Body of pancreas (tissue), 4 donors: Measurements from ENCODE around the gene LRRIQ1. TPM values are rescaled to one million over a fixed set of nuclear protein-coding genes. Genes with fewer than 3 reads are reported as not detected.

Experiments
- ATAC-seq: fragments of 150-250 bp; one replicate; pipeline ENCODE4 v1.9.1; 2016
- DNase-seq, 4 donors: peaks; one replicate each; pipeline ENCODE4 v3.0.0-alpha.2; 2019
- H3K27ac ChIP-seq, 4 donors: fragments of 200-600 bp; sonication (generic); 1 replicate in 3 of 4; 2 replicates in 1 of 4; pipeline versions ENCODE4 v1.5.1 to v1.6.1; 2016 to 2019; ENCODE audit warnings: mild to moderate bottlenecking in 1 of 4, mixed read lengths in 1 of 4, moderate library complexity in 1 of 4
- H3K27me3 ChIP-seq, 2 donors: fragments of 200-600 bp; sonication (generic); one replicate each; pipeline ENCODE4 v1.6.0; 2016; ENCODE audit warnings: mild to moderate bottlenecking in 1 of 2
- H3K36me3 ChIP-seq, 2 donors: fragments of 200-600 bp; sonication (generic); replicated peaks in 1 of 2; 2 replicates each; pipeline ENCODE4 v1.5.1; 2016; ENCODE audit warnings: low read depth in 2 of 2; ENCODE audit not compliant: insufficient read depth in 1 of 2
- H3K4me1 ChIP-seq: fragments of 200-600 bp; sonication (generic); one replicate; pipeline ENCODE4 v1.6.0; 2016
- H3K4me3 ChIP-seq, 2 donors: fragments of 200-600 bp; sonication (generic); 1 replicate in 1 of 2; 2 replicates in 1 of 2; pipeline ENCODE4 v1.5.1; 2016 to 2019
- H3K9me3 ChIP-seq, 3 donors: fragments of 200-600 bp; sonication (generic); 1 replicate in 2 of 3; 2 replicates in 1 of 3; pipeline ENCODE4 v1.5.1; 2016
- POLR2A ChIP-seq, 3 donors: fragments of 450-650 bp; IDR thresholded peaks; one replicate each; pipeline ENCODE4 v1.6.1; 2016; ENCODE audit warnings: antibody characterized with exemption in 3 of 3, mild to moderate bottlenecking in 2 of 3
- WGBS, 2 donors: methylation state at CpG; one replicate each; pipeline ENCODE4 v1.1.5; 2017; 5-methylcytosine and 5-hydroxymethylcytosine counted together
- intact Hi-C: fragments of 100-400 bp; cut with DNase I; formaldehyde crosslinking; loops from one replicate; pipeline ENCODE4 v1.15.1; 2023
- total RNA-seq, 2 donors: library from RNA; depleted of rRNA; stranded (reverse); fragments of >200 nt; gene quantifications; one replicate each; pipeline ENCODE4 v1.1.0, GENCODE V29; 2016
- TF ChIP-seq, protein P1 (sequence below), 7 experiments: fragments of 450-650 bp in 4 of 7; fragments of 200-600 bp in 3 of 7; sonication (generic) in 3 of 7; IDR thresholded peaks; one replicate each; pipeline ENCODE4 v1.5.1; 2016 to 2019; ENCODE audit warnings: antibody characterized with exemption in 7 of 7

LRRIQ1 gene
- total RNA-seq, 2 donors from 2014 or later = 1.0 to 3.6 TPM

DNA sequence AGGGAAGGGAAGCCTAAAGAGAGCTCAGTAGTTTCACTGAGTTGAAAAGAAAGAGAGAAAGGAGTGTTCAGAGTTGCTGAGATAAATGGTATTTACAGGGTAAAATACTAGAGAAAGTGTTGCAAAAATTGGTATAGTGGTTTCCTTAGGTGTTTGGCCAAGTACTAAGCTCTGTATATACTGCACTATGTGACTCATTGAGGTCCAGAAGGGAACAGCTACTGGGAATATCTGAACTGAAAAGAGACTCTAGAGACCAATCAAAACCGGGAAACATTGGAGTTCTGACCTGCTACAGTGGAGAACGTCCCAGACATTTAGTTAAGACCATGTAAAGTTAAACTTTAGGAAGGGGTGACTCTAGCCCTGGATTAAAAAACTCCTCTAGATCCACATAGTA is 201.2 kb downstream of the LRRIQ1 start:
- Histone ChIP-seq H3K4me3 (no peak overlapping the region), H3K27ac (no peak overlapping the region), H3K9me3 (no peaks in the 10 kb centered on the region), H3K4me1 (no peaks in the 10 kb centered on the region), H3K36me3 (no peaks in the 10 kb centered on the region), H3K27me3 (no peaks in the 10 kb centered on the region)
- ATAC-seq (no peak), DNase-seq (no peak)
- intact Hi-C loops = no loop called here
- 44 to 56% methylated on average over 2 of the region's 2 CpGs for WGBS, 2 donors
- TF ChIP-seq, protein P1, sequence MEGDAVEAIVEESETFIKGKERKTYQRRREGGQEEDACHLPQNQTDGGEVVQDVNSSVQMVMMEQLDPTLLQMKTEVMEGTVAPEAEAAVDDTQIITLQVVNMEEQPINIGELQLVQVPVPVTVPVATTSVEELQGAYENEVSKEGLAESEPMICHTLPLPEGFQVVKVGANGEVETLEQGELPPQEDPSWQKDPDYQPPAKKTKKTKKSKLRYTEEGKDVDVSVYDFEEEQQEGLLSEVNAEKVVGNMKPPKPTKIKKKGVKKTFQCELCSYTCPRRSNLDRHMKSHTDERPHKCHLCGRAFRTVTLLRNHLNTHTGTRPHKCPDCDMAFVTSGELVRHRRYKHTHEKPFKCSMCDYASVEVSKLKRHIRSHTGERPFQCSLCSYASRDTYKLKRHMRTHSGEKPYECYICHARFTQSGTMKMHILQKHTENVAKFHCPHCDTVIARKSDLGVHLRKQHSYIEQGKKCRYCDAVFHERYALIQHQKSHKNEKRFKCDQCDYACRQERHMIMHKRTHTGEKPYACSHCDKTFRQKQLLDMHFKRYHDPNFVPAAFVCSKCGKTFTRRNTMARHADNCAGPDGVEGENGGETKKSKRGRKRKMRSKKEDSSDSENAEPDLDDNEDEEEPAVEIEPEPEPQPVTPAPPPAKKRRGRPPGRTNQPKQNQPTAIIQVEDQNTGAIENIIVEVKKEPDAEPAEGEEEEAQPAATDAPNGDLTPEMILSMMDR (IDR thresholded peaks at IDR 0.05) = no peak
- no peak for TF ChIP-seq POLR2A (IDR thresholded peaks at IDR 0.05)

DNA sequence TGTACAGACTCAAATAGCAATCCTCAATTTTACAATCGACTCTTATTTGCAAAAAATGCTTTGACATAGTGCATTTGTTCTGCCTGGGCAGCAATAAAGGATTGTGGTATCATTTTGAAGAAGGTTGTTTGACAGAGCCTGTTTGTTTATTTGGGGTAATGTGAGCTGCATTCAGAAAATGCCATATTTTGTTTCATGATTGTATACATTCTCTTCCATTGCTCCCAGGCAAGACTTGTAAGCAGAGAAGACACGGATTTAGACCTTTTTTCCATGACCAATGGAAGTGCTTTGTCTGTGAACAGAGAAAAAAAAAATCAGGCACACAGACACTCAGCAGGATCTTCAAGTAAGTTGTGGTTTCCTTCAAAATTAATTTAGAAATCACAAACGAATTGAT is 208.4 kb downstream of the LRRIQ1 start:
- H3K4me1 ChIP-seq = no peaks in the 10 kb centered on the region
- WGBS, 2 donors = 41 to 43% methylated on average over 3 of the region's 3 CpGs
- H3K27ac ChIP-seq = no peak overlapping the region
- H3K4me3 ChIP-seq = no peak overlapping the region
- no peaks in the 10 kb centered on the region for H3K9me3 ChIP-seq
- TF ChIP-seq, protein P1 (IDR thresholded peaks at IDR 0.05) = no peak
- no peak for TF ChIP-seq POLR2A (IDR thresholded peaks at IDR 0.05)
- DNase-seq (no peak), ATAC-seq (no peak)
- no peaks in the 10 kb centered on the region for H3K36me3 ChIP-seq
- intact Hi-C loops = no loop called here
- H3K27me3 ChIP-seq = no peaks in the 10 kb centered on the region

DNA sequence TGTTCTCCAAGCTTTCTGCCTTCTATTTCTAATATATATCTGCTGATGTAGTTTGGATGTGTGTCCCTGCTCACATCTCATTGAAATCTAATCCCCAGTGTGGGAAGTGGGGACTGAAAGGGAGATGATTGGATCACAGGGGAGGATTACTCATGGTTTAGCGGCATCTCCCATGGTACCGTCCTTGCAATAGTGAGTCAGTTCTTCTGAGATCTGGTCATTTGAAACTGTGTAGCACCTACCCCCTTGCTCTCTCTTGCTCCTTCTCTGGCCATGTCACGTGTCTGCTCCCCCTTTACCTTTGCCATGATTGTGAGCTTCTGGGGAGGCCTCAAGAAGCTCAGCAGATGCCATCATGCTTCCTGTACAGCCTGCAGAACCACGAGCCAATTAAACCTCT is 217.7 kb downstream of the LRRIQ1 start:
- H3K4me3 ChIP-seq = no peak overlapping the region
- no peak overlapping the region for H3K27ac ChIP-seq
- H3K9me3 ChIP-seq = no peaks in the 10 kb centered on the region
- ATAC-seq (no peak), DNase-seq (no peak)
- TF ChIP-seq, protein P1 (IDR thresholded peaks at IDR 0.05) = no peak
- TF ChIP-seq POLR2A (IDR thresholded peaks at IDR 0.05) = no peak
- no peaks in the 10 kb centered on the region for H3K4me1 ChIP-seq
- H3K27me3 ChIP-seq = no peaks in the 10 kb centered on the region
- WGBS, 2 donors = 45 to 56% methylated on average over 4 of the region's 4 CpGs
- H3K36me3 ChIP-seq = no peaks in the 10 kb centered on the region
- intact Hi-C loops = no loop called here

DNA sequence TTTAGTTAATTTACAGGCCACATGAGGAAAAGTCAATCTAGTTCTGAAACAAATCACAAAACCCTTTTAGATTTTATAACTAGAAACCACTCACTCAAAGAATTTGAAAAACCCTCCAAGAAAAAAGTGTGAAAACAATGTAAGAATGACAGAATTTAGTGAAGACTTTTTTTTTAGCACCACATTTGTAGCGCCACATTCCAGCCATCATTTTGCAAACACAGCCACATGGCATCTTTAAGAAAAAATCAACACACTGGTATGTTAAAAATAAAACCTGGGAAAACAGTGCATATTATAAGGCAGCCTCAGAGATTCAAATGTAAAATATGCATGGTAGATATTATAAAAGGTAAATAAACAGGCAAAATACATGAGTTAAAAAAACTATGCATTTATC is 221.5 kb downstream of the LRRIQ1 start:
- TF ChIP-seq, protein P1 (IDR thresholded peaks at IDR 0.05) = no peak
- no peak for TF ChIP-seq POLR2A (IDR thresholded peaks at IDR 0.05)
- H3K36me3 ChIP-seq = no peaks in the 10 kb centered on the region
- ATAC-seq (no peak), DNase-seq (no peak)
- intact Hi-C loops = no loop called here
- no peak overlapping the region for H3K27ac ChIP-seq
- 94 to 95% methylated on average over 1 of the region's 1 CpG for WGBS, 2 donors
- H3K4me1 ChIP-seq = no peaks in the 10 kb centered on the region
- no peak overlapping the region for H3K4me3 ChIP-seq
- no peaks in the 10 kb centered on the region for H3K27me3 ChIP-seq
- no peaks in the 10 kb centered on the region for H3K9me3 ChIP-seq

DNA sequence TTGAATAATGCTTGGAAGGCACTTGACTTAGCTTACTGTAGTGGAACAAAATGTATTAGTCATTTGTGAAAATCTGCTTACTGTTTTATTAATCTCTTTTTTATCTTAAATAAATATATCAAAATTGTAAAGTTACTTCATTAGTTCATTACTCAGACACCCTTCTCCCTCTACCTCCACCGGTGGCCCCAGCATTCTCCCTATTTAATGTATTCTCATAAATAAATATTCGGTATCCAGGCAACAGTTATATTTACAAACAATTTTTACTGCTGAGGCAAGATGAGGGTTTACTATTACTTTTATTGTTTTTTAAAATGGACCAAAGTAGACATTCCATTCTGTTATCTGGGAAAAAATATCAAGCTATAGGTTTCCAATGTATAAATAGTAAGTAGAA is 224.3 kb downstream of the LRRIQ1 start:
- Histone ChIP-seq H3K27ac (no peak overlapping the region), H3K36me3 (no peaks in the 10 kb centered on the region), H3K4me3 (no peak overlapping the region), H3K4me1 (no peaks in the 10 kb centered on the region), H3K27me3 (no peaks in the 10 kb centered on the region), H3K9me3 (no peaks in the 10 kb centered on the region)
- DNase-seq (no peak), ATAC-seq (no peak)
- intact Hi-C loops = no loop called here
- no peak for TF ChIP-seq POLR2A (IDR thresholded peaks at IDR 0.05)
- TF ChIP-seq, protein P1 (IDR thresholded peaks at IDR 0.05) = no peak
- whole genome bisulfite sequencing, 2 donors = 62 to 78% methylated on average over 2 of the region's 2 CpGs
